A549 treated with Hydrocortisone at 1 μM for 4 hours (cell line): Measurements from ENCODE around the gene CNP. TPM values are rescaled to one million over a fixed set of nuclear protein-coding genes. Genes with fewer than 3 reads are reported as not detected.

Experiments
- total RNA-seq: library from RNA; stranded (reverse); fragments of 200-300 nt; extraction: Qiagen RNA extraction; gene quantifications from 5 replicates; pipeline ENCODE4 v1.2.3, GENCODE V29; 2022

CNP gene
- total RNA-seq: 64.1 to 67.9 TPM (median 66.6 TPM) in 5 replicates

DNA sequence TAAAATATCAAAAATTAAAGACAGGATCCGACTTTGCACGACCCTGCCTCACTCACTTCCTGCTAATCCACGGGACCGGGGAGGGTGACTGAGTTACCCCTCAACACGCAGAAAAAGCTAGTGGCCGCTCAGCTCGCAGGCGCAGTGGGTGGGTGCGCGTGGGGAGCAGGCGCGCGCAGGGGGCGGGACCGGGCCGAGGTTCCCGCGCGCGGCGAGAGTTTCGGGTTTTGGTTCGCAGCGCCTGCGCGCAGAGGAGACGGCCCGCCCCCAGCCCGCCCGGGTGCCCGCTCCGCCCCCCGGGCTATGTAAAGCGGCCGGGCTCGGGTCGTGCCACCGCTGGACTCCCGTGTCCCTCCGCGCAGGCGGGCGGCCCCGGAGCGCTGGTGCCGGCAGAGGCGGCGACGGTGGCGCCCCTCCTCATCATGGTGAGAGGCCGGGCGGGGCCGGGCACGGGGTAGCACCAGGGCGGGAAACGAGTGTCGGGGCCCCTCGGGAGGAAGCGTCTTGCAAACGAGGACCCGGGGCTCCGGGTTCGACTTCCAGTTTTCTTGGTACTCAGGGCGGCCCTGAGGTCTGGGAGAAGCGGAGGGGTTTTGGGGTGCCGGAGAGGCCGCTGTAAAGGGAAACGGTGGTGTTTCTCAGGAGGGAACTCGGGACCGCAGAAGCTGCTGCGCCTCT lies at the start of gene CNP:
Gene CNP (plus strand): TSS at position 333 of the 678 bp plus-strand sequence. CDS start 90 bp downstream, at position 423.

DNA sequence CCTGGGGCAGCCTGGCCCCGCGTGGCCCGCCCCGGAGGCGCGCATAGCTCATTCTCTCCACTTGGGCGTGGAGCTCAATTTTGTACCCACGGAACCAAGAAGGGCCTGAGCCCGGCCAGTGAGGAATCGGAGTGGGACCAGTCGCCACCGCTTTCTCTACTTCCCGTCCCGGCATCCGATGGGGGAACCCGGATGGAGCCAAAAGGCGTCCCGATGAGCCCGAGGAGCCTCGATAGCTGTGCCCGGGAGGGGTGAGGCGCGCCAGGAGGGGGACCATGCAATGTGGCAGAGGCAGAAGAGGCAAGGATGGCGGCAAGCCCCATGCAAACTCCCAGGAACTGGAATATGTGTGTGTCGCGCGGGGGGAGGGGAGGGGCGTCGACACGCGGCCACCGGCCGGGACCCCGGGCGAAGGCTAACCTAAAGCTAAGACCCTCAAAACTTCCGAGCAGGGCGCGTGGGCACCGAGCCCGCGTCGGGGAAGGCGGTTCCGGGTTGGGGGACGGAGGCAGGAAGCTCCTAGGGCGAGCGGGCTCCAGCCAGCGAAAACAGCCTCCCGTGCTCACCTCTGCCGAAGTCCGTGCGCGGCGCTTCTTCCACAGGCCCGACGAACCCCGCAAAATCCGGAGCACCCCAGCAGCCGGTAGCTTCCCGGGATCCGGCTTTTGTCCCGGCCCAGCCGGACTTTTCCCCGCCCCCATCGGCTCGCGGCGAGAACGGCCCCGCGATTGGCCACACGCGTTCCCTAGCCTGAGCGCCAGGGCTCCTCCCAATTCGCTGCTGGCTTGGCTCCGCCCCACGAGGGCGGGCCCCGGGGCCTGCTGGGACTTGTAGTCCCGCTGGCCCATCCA lies 48.1 kb upstream of the CNP start, which contains the start of gene ACLY:
Gene ACLY (minus strand): TSS at position 638 of the 851 bp plus-strand sequence. CDS start 5,078 bp downstream, outside the sequence.

DNA sequence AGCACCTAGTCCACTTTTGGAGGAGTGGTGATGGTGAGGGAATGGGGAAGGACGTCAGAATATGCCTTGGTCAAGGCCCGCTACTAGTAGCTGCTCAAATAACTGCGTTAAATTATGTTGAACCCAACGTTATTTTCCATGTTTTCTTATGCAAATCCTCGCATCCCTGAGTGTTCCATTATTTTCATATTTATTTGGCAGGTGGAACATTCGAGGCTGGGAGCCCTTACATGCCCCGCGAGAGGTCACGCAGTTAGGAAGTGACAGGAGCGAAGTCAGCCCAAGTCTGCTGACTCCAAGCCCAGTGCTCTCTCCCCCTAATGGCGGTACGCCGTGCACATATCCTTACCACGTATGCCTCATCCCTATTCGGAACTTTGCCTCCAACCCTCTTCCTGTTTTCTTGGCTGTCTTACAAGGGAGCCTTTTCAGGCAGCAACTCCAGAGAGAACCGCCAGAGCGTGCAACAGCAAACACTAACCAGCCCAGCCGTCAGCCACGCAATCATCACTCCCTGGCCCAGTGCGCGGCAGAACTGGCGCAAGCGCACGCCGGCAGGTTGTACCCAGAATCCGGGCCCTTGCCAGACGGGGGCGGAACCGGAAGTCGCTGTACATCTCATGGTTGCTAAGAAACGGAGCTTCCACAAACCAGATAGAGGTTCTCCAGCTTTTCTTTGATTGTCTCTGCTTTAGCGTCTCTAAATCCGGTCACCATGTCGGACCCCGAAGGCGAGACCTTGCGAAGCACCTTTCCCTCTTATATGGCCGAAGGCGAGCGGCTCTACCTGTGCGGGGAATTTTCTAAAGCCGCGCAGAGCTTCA lies 36.4 kb upstream of the CNP start, which contains the start of gene ODAD4:
Gene ODAD4 (plus strand): TSS at position 609 of the 824 bp plus-strand sequence. CDS start 107 bp downstream, at position 716.

DNA sequence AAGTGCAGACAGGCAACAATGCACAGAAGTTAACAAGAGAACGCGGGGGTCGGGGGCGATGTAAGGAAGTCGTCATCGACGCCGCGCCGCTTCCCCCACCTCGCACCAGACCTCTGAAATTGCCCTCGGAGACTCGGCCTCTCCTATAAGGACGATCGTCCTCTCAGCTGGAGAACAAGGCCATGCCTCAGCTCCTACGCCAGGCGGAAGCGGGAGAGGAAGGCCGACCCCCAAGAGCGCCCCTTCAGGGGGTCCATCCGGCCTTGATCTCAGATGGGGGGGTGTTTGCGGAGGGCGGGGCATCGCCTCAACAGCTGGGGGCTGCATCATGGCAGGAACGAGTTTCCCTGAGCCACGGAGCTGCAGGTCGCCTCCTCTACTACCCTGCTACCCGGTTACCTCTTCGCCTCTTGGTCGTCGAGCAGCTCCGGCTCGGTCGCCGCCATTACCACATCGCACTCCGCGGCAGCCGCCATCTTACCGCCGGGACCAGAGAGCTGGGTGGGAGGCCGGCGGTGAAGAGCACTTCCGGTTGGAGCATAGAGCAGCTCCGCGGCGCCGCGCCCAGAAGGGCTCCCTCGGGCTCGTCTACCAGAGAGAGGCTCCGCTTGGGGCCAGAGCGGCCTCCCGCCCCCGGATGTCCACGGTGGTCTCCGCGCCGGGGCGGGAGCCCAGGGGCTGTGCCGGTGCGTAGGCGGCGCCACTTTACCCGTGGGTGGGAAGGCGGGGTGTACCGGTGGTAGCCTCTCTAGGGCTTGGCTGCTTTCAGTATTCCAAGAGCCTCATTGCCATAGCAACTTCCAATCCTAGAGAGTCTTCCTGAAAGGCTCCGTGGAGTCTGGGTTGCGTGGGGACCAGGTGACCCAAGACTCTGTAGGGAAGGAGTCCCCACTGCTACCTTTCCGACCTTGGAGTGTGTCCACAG lies 50.6 kb downstream of the CNP start, which contains the start of gene DNAJC7:
Gene DNAJC7 (minus strand): TSS at position 499 of the 925 bp plus-strand sequence. CDS start 23 bp downstream, at position 476.

DNA sequence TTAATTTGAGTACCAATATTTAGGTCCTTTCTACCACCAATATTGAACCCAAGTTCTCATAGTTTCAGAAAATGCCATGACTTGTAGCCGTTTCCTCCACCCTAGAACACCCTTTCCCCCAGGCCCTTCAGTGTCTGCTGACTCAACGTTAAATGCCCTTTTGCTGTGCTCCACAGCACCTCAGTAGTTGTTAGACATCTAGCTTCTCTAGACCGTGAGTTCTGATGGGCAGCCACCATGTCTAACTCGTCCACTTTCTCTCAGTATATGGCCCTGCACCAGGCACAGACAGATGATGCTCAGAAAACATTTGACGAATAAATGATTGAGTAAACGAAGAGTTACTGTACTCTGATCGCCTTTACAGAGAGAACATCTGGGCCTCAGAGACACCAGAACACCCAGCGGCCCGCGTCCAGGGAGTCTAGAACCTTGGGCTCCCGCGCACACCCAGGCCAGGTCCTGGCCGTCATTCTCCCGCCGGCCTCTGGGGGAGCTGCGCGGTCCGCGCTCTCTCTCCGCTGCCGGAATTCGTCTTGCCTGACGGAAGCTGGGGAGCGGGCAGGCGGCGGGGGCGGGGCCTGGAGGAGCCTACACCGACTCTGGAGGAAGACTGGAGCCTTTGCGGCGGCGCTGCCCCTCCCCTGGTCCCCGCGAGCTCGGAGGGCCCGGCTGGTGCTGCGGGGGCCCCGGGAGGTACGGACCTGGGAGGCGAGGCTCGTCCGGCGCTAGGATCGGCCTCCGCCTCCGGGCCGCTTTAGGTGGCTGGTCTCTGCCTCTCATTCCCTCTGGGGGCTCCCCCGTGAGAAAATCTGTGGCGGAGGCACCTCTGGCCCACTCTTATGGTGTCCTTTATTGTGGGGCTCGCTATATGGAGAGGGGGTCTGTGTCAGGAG lies 53.2 kb downstream of the CNP start, which contains the start of gene NKIRAS2:
Gene NKIRAS2 (plus strand): TSS at position 582 of the 896 bp plus-strand sequence. CDS start 1,488 bp downstream, outside the sequence.

Other genes starting within 250 kb of the CNP start
- gene HAP1, start 232.2 kb upstream of the CNP start, total RNA-seq: 1.3 to 1.7 TPM (median 1.4 TPM) in 5 replicates
- 95.1 to 120 TPM (median 110 TPM) in 5 replicates for gene JUP, start 180.1 kb upstream of the CNP start, total RNA-seq
- gene P3H4, start 154.8 kb upstream of the CNP start, total RNA-seq: 29.4 to 36.0 TPM (median 32.0 TPM) in 5 replicates
- gene FKBP10, start 153.8 kb upstream of the CNP start, total RNA-seq: 91.4 to 101 TPM (median 101 TPM) in 5 replicates
- 102 to 111 TPM (median 106 TPM) in 5 replicates for gene NT5C3B, start 130.6 kb upstream of the CNP start, total RNA-seq
- 0.05 to 0.25 TPM (median 0.10 TPM) in 3 of 5 replicates, not detected in the others for gene KLHL10, start 129.0 kb upstream of the CNP start, total RNA-seq
- 2.1 to 5.0 TPM (median 2.9 TPM) in 5 replicates for gene KLHL11, start 101.4 kb upstream of the CNP start, total RNA-seq
- 227 to 340 TPM (median 260 TPM) in 5 replicates for gene ACLY, start 47.8 kb upstream of the CNP start, total RNA-seq
- gene ODAD4, start 36.2 kb upstream of the CNP start, total RNA-seq: 1.1 to 1.7 TPM (median 1.6 TPM) in 5 replicates
- 111 to 114 TPM (median 113 TPM) in 5 replicates for gene DNAJC7, start 50.6 kb downstream of the CNP start, total RNA-seq
- 40.1 to 51.5 TPM (median 44.0 TPM) in 5 replicates for gene NKIRAS2, start 53.3 kb downstream of the CNP start, total RNA-seq
- gene C17orf113, start 83.8 kb downstream of the CNP start, total RNA-seq: 0.53 to 0.92 TPM (median 0.73 TPM) in 5 replicates
- gene ZNF385C, start 131.7 kb downstream of the CNP start, total RNA-seq: 0.12 to 0.39 TPM (median 0.30 TPM) in 5 replicates
- gene DHX58, start 145.9 kb downstream of the CNP start, total RNA-seq: 0.22 to 0.62 TPM (median 0.45 TPM) in 5 replicates
- 41.3 to 45.4 TPM (median 44.6 TPM) in 5 replicates for gene KAT2A, start 154.6 kb downstream of the CNP start, total RNA-seq
- not detected in 5 replicates for gene HSPB9, start 156.0 kb downstream of the CNP start, total RNA-seq
- 234 to 263 TPM (median 254 TPM) in 5 replicates for gene RAB5C, start 188.2 kb downstream of the CNP start, total RNA-seq
- 0.20 to 0.36 TPM (median 0.35 TPM) in 5 replicates for gene KCNH4, start 214.3 kb downstream of the CNP start, total RNA-seq
- gene HCRT, start 218.7 kb downstream of the CNP start, total RNA-seq: 0.21 to 0.50 TPM in 2 of 5 replicates, not detected in the others
- 18.0 to 20.3 TPM (median 19.5 TPM) in 5 replicates for gene GHDC, start 227.7 kb downstream of the CNP start, total RNA-seq